Kasumi-1 (cell line): ENCODE data around the gene SAMHD1.

ENCODE experiments used
- DNase-seq, 2 experiments: peaks; one replicate each; lab custom pipeline; 2025; lab: John Stamatoyannopoulos, UW

SAMHD1 gene

GRCh38 chr20:36872852-36873251, 78.7 kb downstream of the SAMHD1 start:
- no peak for DNase-seq

DNA sequence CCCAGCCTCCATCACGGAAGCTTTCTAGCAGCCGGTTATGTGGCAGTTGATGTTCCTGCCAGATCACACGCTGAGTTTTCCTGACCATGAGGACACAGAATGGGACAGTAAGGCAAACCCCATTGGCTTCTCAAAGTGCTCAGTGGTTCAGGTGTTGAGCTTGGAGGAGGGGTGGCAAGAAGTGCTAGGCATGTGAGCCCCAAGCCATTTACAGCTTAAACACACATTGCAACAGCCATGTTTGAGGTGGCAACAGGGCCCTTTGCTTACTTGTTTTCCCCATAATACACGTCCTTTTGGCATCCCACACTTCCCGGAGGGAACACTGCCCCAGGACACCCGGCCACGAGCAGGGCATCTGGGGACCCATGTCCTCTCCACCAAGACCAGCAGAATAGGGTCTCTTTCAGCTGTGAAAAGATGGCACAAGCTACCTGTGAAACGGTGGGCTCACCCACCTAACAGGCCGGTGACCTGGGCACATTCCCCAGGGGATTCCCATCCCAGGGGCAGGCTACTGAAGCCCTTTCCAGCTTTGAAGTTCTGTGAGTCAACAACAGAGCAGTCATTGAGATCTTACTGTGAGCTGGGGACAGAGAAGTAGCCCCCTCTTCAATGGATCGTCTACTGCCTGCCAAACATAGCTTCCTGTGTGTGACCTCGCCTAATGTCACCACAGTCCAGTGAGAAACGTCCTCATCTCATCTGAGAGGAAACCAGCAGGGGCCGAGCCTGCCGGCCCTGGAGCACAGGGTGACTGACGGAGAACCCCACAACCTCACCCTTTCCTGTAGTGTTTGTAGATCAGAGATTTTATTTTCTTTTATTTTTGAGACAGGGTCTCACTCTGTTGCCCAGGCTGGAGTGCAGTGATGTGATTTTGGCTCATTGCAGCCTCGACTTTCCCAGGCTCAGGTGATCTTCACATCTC, 79.6 kb downstream of the SAMHD1 start:
- no peak for DNase-seq

- no peak for DNase-seq
Observed at GRCh38 chr20:36866681-36867495, 84.6 kb downstream of the SAMHD1 start.

DNA sequence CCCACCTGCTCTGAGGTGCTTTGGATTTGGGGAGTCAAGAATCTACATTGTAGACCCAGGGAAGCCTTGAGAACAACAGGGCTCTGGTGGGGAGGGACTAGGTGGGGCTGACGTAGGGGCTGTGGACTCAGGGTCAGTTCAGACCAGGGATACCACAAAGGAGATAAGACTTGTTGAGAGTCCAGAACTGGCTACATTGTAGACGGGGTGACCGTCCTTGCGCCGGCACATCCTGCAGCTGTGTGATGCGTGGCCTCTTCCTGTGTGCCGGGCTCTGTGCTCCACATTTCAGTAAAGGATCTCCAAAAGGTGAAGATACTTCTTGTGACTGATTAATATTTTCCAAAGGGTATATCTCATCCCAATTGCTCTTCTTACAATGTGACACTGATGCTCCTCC, 85.3 kb downstream of the SAMHD1 start:
- DNase-seq: no peak

DNA sequence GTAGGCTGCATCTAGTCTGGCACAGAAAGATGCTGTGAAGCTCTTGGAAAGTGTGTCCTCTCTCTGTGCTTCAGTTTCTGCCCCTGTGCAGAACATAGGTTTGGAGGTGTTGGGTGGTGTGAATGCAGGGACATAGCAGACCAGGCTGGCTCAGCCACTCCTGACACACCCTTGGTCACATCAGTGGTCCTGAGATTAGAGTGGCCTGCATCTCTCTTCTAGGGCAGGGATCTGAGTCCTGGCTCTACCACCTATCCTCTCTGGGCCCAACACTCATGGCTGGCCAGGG, 85.7 kb downstream of the SAMHD1 start:
- no peak for DNase-seq

GRCh38 chr20:36865076-36865860, 86.2 kb downstream of the SAMHD1 start:
- DNase-seq: no peak

- no peak for DNase-seq
Observed at GRCh38 chr20:36862857-36863668, 88.4 kb downstream of the SAMHD1 start.

GRCh38 chr20:36861875-36862801, 89.4 kb downstream of the SAMHD1 start:
- DNase-seq: peak in 1 of 2 experiments; percentile 20

- DNase-seq: no peak
Observed at GRCh38 chr20:36861625-36861874, 90.0 kb downstream of the SAMHD1 start.

GRCh38 chr20:36860811-36861624, 90.5 kb downstream of the SAMHD1 start:
- no peak for DNase-seq

GRCh38 chr20:36860339-36860738, 91.2 kb downstream of the SAMHD1 start:
- no peak for DNase-seq

DNA sequence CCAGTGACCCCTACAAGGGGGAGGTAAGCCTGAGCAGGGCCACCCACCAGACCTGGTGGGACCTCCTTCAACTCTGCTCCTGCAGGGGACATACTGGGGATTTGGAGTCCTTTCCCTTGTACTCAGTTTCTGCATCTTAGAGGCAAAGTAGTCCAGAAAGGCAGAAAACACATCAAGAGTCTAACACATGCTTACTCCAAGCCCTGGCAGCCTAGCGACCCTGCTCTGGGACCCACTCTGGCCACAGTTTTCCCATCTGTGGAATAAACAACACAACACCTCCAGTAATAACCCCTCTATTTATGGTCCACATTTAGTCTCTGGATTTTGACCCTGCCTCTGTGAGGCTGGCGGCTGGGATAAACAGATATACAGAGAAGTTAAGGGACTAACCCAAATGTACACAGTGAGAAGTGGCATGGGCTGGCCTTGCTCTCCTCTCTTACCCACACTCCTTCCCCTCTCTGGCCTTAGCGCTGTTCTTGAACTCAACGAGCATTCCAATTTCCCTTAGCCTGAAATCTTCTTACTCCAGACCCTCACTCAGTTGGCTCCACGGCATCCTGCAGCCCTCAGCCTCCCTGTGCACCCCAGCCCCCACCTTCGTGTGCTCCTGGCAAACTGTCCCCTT, 91.7 kb downstream of the SAMHD1 start:
- no peak for DNase-seq

- DNase-seq: no peak
Observed at GRCh38 chr20:36859282-36859555, 92.3 kb downstream of the SAMHD1 start.

- DNase-seq: peak; percentile 80 to 82
Observed at GRCh38 chr20:36856691-36857635, 94.5 kb downstream of the SAMHD1 start.

DNA sequence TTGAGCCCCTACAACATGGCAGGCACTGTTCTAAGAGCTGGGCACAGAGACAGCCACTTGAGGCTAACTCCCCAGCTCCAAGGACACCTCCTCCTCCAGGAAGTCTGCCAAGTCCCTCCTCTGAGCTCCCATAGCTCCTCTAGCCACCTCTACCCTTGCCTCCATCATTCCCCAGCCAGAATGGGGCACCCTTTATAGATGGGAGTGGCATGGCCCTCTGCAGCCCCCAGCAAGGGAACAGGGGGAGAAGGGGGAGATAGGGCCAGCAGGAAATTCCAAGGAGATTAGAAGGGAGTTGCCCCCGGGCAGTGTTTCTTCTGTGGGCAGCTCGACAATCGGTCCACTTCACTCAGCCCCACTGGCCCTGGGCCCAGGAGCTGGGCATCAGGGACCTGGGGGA, 95.3 kb downstream of the SAMHD1 start:
- no peak for DNase-seq

DNA sequence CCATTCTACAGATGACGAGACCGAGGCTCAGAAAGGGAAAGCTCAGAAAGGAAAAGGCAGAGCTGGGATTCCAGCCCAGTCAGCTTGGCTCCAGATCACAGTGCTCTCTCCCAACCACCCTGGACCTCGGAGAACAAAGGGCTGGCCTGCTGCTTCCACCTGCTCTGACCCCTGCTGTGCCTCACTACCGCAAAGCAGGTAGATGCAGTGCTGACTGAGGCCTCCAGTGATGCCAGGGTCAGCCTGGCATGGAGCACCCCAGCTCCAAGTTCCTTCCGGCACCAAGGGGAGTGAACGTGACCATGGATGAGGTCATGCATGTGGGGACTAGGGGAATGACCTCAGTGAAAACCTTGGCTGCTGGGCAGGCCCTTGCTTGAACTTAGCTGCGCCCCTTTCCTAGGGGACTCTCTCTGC, 96.3 kb downstream of the SAMHD1 start:
- DNase-seq: no peak

DNA sequence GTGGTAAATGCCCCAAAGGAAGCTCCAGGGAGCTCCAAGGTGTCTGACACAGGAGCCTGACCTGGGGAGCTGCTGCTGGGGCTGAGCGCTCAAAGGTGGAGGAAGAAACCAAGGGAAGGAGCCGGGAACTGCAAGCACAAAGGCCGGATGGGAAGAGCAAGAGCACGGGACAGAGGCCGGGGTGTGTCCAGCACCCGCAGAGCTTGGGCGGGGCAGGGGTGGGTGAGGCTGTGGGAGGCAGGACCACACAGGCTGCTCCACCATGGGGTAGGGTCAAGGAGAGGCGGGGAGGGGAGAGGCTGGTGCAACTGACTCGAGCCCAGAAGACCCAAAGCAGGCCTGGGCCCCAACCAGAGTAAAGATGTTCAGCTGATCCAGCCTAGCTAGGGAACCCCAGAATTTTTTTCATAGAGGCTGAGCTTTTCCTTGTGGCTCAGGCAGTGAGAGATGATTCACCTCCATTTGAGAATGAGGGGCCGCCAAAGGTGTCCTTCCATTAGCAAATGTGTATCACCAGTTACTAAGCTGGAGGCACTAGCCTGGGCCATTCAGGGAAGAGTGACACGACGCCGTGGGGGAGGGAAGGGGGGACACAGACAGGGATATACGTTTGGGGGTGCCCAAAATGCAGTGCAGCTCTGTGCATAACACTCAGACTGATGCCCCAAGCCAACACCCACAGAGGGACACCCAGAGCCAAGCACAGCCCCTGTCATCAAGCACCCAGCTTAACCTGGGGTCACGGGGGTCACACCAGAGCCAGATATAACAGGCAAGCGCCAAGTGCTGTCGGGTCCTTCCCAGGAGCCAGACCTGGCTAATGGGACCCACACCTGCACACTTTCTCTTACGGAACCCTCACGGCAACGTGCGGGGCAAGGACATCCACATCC, 96.9 kb downstream of the SAMHD1 start:
- DNase-seq: no peak
